DOHH2 (cell line): ENCODE measurements around the gene LMO2.

Experiments
- H3F3A ChIP-seq: fragments of 200-600 bp; sonication (generic), shearing (Covaris generic); 2 replicates; pipeline ENCODE4 v1.6.0; 2016; ENCODE audit warnings: antibody characterized with exemption, mild to moderate bottlenecking; ENCODE audit not compliant: control insufficient read depth, insufficient read depth
- H3K27ac ChIP-seq: fragments of 200-600 bp; sonication (generic); 2 replicates; pipeline ENCODE4 v1.5.1; 2014; ENCODE audit warnings: low read depth, mild to moderate bottlenecking, low read length, moderate library complexity
- H3K27me3 ChIP-seq: fragments of 200-600 bp; sonication (generic); 2 replicates; pipeline ENCODE4 v1.6.1; 2014; ENCODE audit warnings: mild to moderate bottlenecking, low read length, mixed read lengths; ENCODE audit not compliant: control insufficient read depth
- H3K36me3 ChIP-seq: fragments of 200-600 bp; sonication (generic); 2 replicates; pipeline ENCODE4 v1.6.1; 2014; ENCODE audit warnings: mild to moderate bottlenecking, low read length, moderate library complexity, mixed read lengths; ENCODE audit not compliant: control insufficient read depth
- H3K4me1 ChIP-seq: fragments of 200-600 bp; sonication (generic); 2 replicates; pipeline ENCODE4 v1.6.1; 2014; ENCODE audit warnings: mild to moderate bottlenecking, low read length, mixed read lengths; ENCODE audit not compliant: control insufficient read depth
- H3K4me2 ChIP-seq: fragments of 200-600 bp; sonication (generic); 2 replicates; pipeline ENCODE4 v1.6.0; 2014; ENCODE audit warnings: mild to moderate bottlenecking, low read length, moderate library complexity
- H3K4me3 ChIP-seq: fragments of 200-600 bp; sonication (generic); 2 replicates; pipeline ENCODE4 v1.5.1; 2014; ENCODE audit warnings: mild to moderate bottlenecking, low read length, mixed read lengths
- H3K79me2 ChIP-seq: fragments of 200-600 bp; sonication (generic); 2 replicates; pipeline ENCODE4 v1.6.1; 2014; ENCODE audit warnings: mild to moderate bottlenecking, low read length, mixed read lengths; ENCODE audit not compliant: control insufficient read depth
- H3K9me2 ChIP-seq: fragments of 200-600 bp; sonication (generic); replicated peaks from 2 replicates; pipeline ENCODE4 v1.6.1; 2014; ENCODE audit warnings: mild to moderate bottlenecking, low read length, mixed read lengths; ENCODE audit not compliant: control insufficient read depth
- H3K9me3 ChIP-seq: fragments of 200-600 bp; sonication (generic); 2 replicates; pipeline ENCODE4 v1.6.1; 2014; ENCODE audit warnings: antibody characterized with exemption, low read length, mixed read lengths; ENCODE audit not compliant: control insufficient read depth, insufficient read depth
- H4K20me1 ChIP-seq: fragments of 200-600 bp; sonication (generic); 2 replicates; pipeline ENCODE4 v1.6.0; 2014; ENCODE audit warnings: low read depth, mild to moderate bottlenecking, antibody characterized with exemption, low read length, moderate library complexity; ENCODE audit not compliant: control insufficient read depth, insufficient read depth
- EZH2phosphoT487 ChIP-seq: fragments of 200-600 bp; sonication (generic); IDR thresholded peaks from 2 replicates; pipeline ENCODE4 v1.6.1; 2017; ENCODE audit warnings: borderline replicate concordance, mild to moderate bottlenecking, antibody characterized with exemption, low read length, moderate library complexity, mixed read lengths
- TF ChIP-seq, protein P1 (sequence below): fragments of 200-600 bp; sonication (generic); IDR thresholded peaks from one replicate; pipeline ENCODE4 v1.5.1; 2014; ENCODE audit warnings: antibody characterized with exemption, mild to moderate bottlenecking, low read depth, low read length; ENCODE audit not compliant: poor library complexity, severe bottlenecking

Gene LMO2

DNA sequence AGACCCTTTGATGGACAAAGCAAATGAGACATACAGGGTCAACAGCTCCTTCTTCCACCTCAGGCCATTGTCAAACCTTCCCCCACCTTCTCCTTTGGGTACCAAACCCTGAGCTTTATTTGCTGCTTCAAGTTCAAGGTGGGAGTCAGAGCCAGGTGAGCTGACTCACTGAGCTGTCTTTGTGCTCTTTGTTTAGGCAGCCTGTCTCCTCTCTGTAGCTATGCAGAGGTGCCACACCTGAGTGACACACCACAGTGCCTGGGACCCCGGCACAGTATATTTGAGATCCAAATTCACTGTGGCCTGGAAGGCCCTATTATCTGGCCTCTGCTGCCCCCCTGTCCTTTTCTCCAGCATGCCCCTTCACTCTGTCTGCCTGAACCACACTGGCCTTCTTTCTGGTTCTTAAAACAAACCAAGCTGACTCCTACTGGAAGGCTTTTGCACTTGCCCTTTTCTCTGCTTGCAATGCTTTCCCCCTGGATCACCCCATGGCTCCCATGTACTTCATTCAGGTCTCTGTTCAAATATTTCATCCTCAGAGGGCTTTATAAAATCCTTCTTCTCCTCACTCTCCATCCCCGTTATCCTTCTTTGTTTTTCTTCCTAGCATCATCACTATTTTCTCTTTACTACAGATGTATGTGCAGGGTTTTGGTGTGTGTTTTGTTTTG lies 16.1 kb downstream of the LMO2 start:
- no peaks in the 10 kb centered on the region for H3K36me3 ChIP-seq
- H3K9me3 ChIP-seq: no peaks in the 10 kb centered on the region
- peaks cover 55% of the 10 kb centered on the region for H3K4me1 ChIP-seq
- H3K27ac ChIP-seq: no peak overlapping the region
- H3F3A ChIP-seq: peaks cover 3% of the 10 kb centered on the region; the same call in 1 of the 2 replicates
- no peaks in the 10 kb centered on the region for H4K20me1 ChIP-seq
- H3K4me2 ChIP-seq: no peak overlapping the region
- TF ChIP-seq, protein P1, sequence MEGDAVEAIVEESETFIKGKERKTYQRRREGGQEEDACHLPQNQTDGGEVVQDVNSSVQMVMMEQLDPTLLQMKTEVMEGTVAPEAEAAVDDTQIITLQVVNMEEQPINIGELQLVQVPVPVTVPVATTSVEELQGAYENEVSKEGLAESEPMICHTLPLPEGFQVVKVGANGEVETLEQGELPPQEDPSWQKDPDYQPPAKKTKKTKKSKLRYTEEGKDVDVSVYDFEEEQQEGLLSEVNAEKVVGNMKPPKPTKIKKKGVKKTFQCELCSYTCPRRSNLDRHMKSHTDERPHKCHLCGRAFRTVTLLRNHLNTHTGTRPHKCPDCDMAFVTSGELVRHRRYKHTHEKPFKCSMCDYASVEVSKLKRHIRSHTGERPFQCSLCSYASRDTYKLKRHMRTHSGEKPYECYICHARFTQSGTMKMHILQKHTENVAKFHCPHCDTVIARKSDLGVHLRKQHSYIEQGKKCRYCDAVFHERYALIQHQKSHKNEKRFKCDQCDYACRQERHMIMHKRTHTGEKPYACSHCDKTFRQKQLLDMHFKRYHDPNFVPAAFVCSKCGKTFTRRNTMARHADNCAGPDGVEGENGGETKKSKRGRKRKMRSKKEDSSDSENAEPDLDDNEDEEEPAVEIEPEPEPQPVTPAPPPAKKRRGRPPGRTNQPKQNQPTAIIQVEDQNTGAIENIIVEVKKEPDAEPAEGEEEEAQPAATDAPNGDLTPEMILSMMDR: no peak
- TF ChIP-seq EZH2phosphoT487: no peak
- H3K27me3 ChIP-seq: no peaks in the 10 kb centered on the region
- no peaks in the 10 kb centered on the region for H3K79me2 ChIP-seq
- H3K4me3 ChIP-seq: no peak overlapping the region
- no peaks in the 10 kb centered on the region for H3K9me2 ChIP-seq

DNA sequence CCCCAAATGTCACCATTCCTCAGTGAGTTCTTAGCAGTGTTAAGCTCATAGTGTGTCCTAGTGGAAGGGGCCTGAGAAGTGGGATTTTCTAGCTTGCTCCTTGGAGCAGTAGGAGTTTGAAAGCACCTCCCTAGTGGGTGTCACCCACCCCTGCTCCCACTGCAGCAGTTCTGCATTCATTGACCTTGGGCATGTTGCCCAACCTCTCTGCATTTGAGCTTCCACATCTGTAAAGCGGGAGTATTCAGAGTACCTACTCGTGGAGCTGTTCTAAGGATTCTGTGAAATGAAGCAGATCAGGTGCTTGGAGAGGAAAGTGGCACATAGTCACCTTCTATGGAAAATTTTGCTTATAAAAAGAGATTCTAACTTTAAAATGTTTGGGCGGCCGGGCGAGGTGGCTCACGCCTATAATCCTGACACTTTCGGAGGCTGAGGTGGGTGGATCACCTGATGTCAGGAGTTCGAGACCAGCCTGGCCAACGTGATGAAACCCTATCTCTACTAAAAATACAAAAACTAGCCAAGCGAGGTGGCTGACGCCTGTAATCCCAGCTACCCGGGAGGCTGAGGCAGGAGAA lies 16.9 kb downstream of the LMO2 start:
- H3K36me3 ChIP-seq: no peaks in the 10 kb centered on the region

DNA sequence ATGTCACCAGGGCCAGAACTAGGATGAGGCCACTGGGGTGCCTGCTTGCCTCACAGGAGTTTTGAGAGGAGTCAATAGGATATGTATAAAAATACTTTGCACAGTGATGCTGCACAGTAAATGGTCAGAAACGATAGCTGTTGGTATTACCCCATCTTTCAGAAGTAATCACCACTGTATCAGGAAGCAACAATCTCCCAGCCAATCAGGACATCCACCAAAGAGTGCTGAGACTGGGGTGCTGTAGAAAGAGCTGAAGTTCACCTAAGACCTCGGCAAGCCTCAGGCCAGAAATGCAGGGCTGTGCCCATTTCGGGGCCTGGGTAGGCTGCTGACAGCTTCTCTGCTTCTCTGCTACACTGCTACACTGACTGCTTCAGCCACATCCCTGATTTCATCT lies 17.4 kb downstream of the LMO2 start:
- Histone ChIP-seq H3K4me1 (peaks cover 63% of the 10 kb centered on the region), H3K79me2 (no peaks in the 10 kb centered on the region), H3K4me2 (peak overlapping the region; percentile 1), H3F3A (peaks cover 3% of the 10 kb centered on the region; the same call in 1 of the 2 replicates), H4K20me1 (no peaks in the 10 kb centered on the region), H3K36me3 (no peaks in the 10 kb centered on the region), H3K9me3 (no peaks in the 10 kb centered on the region), H3K27ac (no peak overlapping the region), H3K27me3 (no peaks in the 10 kb centered on the region), H3K9me2 (no peaks in the 10 kb centered on the region), H3K4me3 (no peak overlapping the region)
- TF ChIP-seq EZH2phosphoT487: no peak
- TF ChIP-seq, protein P1: no peak

More for the DNA sequence above, 16.9 kb downstream of the LMO2 start:
- Histone ChIP-seq H3K9me3 (no peaks in the 10 kb centered on the region), H3F3A (peaks cover 3% of the 10 kb centered on the region; the same call in 1 of the 2 replicates), H3K4me1 (peaks cover 62% of the 10 kb centered on the region), H3K79me2 (no peaks in the 10 kb centered on the region), H3K27ac (no peak overlapping the region), H3K9me2 (no peaks in the 10 kb centered on the region), H3K27me3 (no peaks in the 10 kb centered on the region), H3K4me3 (no peak overlapping the region), H4K20me1 (no peaks in the 10 kb centered on the region), H3K4me2 (no peak overlapping the region)
- TF ChIP-seq, protein P1: no peak
- no peak for TF ChIP-seq EZH2phosphoT487
